ENCODE results near the gene OR9Q1.

Gene OR9Q1

GRCh38 chr11:58003591-58003990 is 20.1 kb upstream of the OR9Q1 start:
- peaks cover 9% of the 10 kb centered on the region for H3K27me3 Mint-ChIP-seq
- ATAC-seq (no peak), DNase-seq (no peak)
- H3K4me3 Mint-ChIP-seq = no peak overlapping the region
- H3K27ac Mint-ChIP-seq = no peak overlapping the region
- H3K9me3 Mint-ChIP-seq = no peaks in the 10 kb centered on the region
- H3K36me3 Mint-ChIP-seq (ENCODE audit: low read depth) = no peaks in the 10 kb centered on the region
- H3K4me1 Mint-ChIP-seq = peaks cover 1% of the 10 kb centered on the region

GRCh38 chr11:58004664-58005063 is 19.0 kb upstream of the OR9Q1 start:
- Mint-ChIP-seq H3K36me3 (ENCODE audit: low read depth) (no peaks in the 10 kb centered on the region), H3K27me3 (peaks cover 11% of the 10 kb centered on the region), H3K9me3 (no peaks in the 10 kb centered on the region), H3K4me1 (peaks cover 1% of the 10 kb centered on the region), H3K4me3 (no peak overlapping the region), H3K27ac (no peak overlapping the region)
- DNase-seq (no peak), ATAC-seq (no peak)

GRCh38 chr11:58006940-58007339 is 16.7 kb upstream of the OR9Q1 start:
- no peak overlapping the region for H3K27ac Mint-ChIP-seq
- H3K4me1 Mint-ChIP-seq = peaks cover 1% of the 10 kb centered on the region
- H3K4me3 Mint-ChIP-seq = no peak overlapping the region
- H3K27me3 Mint-ChIP-seq = peaks cover 11% of the 10 kb centered on the region
- no peaks in the 10 kb centered on the region for H3K9me3 Mint-ChIP-seq
- DNase-seq (no peak), ATAC-seq (no peak)
- no peaks in the 10 kb centered on the region for H3K36me3 Mint-ChIP-seq (ENCODE audit: low read depth)

- no peaks in the 10 kb centered on the region for H3K4me1 Mint-ChIP-seq
- no peak overlapping the region for H3K27ac Mint-ChIP-seq
- no peak for ATAC-seq
- no peak overlapping the region for H3K4me3 Mint-ChIP-seq
- no peak for DNase-seq
- H3K36me3 Mint-ChIP-seq (ENCODE audit: low read depth) = no peaks in the 10 kb centered on the region
- H3K9me3 Mint-ChIP-seq = no peaks in the 10 kb centered on the region
- peaks cover 5% of the 10 kb centered on the region for H3K27me3 Mint-ChIP-seq
These were observed 11.9 kb upstream of the OR9Q1 start for GRCh38 chr11:58011771-58012170.

GRCh38 chr11:58024601-58025091 is 965 bp downstream of the OR9Q1 start:
- Mint-ChIP-seq H3K36me3 (ENCODE audit: low read depth) (no peaks in the 10 kb centered on the region), H3K4me1 (no peaks in the 10 kb centered on the region), H3K27ac (no peak overlapping the region), H3K27me3 (no peaks in the 10 kb centered on the region), H3K9me3 (no peaks in the 10 kb centered on the region), H3K4me3 (no peak overlapping the region)
- ATAC-seq (no peak), DNase-seq (no peak)

GRCh38 chr11:58027341-58027740 is 3.7 kb downstream of the OR9Q1 start:
- no peaks in the 10 kb centered on the region for H3K9me3 Mint-ChIP-seq
- H3K27ac Mint-ChIP-seq = no peak overlapping the region
- DNase-seq (no peak), ATAC-seq (no peak)
- no peak overlapping the region for H3K4me3 Mint-ChIP-seq
- H3K36me3 Mint-ChIP-seq (ENCODE audit: low read depth) = no peaks in the 10 kb centered on the region
- H3K27me3 Mint-ChIP-seq = peaks cover 4% of the 10 kb centered on the region
- H3K4me1 Mint-ChIP-seq = no peaks in the 10 kb centered on the region

- no peak for DNase-seq
- ATAC-seq = no peak
- Mint-ChIP-seq H3K27ac (no peak overlapping the region), H3K9me3 (no peaks in the 10 kb centered on the region), H3K4me1 (no peaks in the 10 kb centered on the region), H3K27me3 (peaks cover 4% of the 10 kb centered on the region), H3K36me3 (ENCODE audit: low read depth) (no peaks in the 10 kb centered on the region), H3K4me3 (no peak overlapping the region)
These were observed 5.2 kb downstream of the OR9Q1 start for GRCh38 chr11:58028687-58029411.

- no peak within 1 kb of the TSS for H3K4me3 Mint-ChIP-seq
- DNase-seq = no peak
- H3K4me1 Mint-ChIP-seq = no peaks in the 10 kb centered on the region
- no peaks in the 10 kb centered on the region for H3K9me3 Mint-ChIP-seq
- H3K27ac Mint-ChIP-seq = no peak within 1 kb of the TSS
- no peaks in the 10 kb centered on the region for H3K36me3 Mint-ChIP-seq (ENCODE audit: low read depth)
- H3K27me3 Mint-ChIP-seq = peaks cover 4% of the 10 kb centered on the region
- no peak for ATAC-seq
These were observed 7.0 kb downstream of the OR9Q1 start, which contains the start of gene OR6Q1 for GRCh38 chr11:58030653-58031052. Gene OR6Q1 (plus strand): TSS chr11:58030953. CDS start chr11:58030953, 0 bp downstream.

- Mint-ChIP-seq H3K4me1 (no peaks in the 10 kb centered on the region), H3K27ac (no peak overlapping the region), H3K27me3 (peaks cover 4% of the 10 kb centered on the region), H3K9me3 (peaks cover 15% of the 10 kb centered on the region), H3K4me3 (no peak overlapping the region), H3K36me3 (ENCODE audit: low read depth) (no peaks in the 10 kb centered on the region)
- ATAC-seq (no peak), DNase-seq (no peak)
These were observed 10.8 kb downstream of the OR9Q1 start for GRCh38 chr11:58034471-58034870.

GRCh38 chr11:58039589-58039988 is 15.9 kb downstream of the OR9Q1 start:
- Mint-ChIP-seq H3K36me3 (ENCODE audit: low read depth) (no peaks in the 10 kb centered on the region), H3K9me3 (peaks cover 15% of the 10 kb centered on the region), H3K27ac (no peak overlapping the region), H3K4me3 (no peak overlapping the region), H3K27me3 (peaks cover 1% of the 10 kb centered on the region), H3K4me1 (no peaks in the 10 kb centered on the region)
- ATAC-seq (no peak), DNase-seq (no peak)

- H3K36me3 Mint-ChIP-seq (ENCODE audit: low read depth) = no peaks in the 10 kb centered on the region
- no peak overlapping the region for H3K27ac Mint-ChIP-seq
- DNase-seq (no peak), ATAC-seq (no peak)
- no peaks in the 10 kb centered on the region for H3K4me1 Mint-ChIP-seq
- H3K4me3 Mint-ChIP-seq = no peak overlapping the region
- H3K9me3 Mint-ChIP-seq = no peaks in the 10 kb centered on the region
- peaks cover 5% of the 10 kb centered on the region for H3K27me3 Mint-ChIP-seq
These were observed 19.7 kb downstream of the OR9Q1 start for GRCh38 chr11:58043379-58043778.

GRCh38 chr11:58046231-58046630 is 22.6 kb downstream of the OR9Q1 start:
- no peaks in the 10 kb centered on the region for H3K9me3 Mint-ChIP-seq
- H3K4me3 Mint-ChIP-seq = no peak overlapping the region
- peaks cover 5% of the 10 kb centered on the region for H3K27me3 Mint-ChIP-seq
- ATAC-seq (no peak), DNase-seq (no peak)
- no peaks in the 10 kb centered on the region for H3K4me1 Mint-ChIP-seq
- no peak overlapping the region for H3K27ac Mint-ChIP-seq
- H3K36me3 Mint-ChIP-seq (ENCODE audit: low read depth) = no peaks in the 10 kb centered on the region

- ATAC-seq (no peak), DNase-seq (no peak)
- Mint-ChIP-seq H3K36me3 (ENCODE audit: low read depth) (no peaks in the 10 kb centered on the region), H3K27me3 (peaks cover 5% of the 10 kb centered on the region), H3K4me3 (no peak overlapping the region), H3K4me1 (no peaks in the 10 kb centered on the region), H3K27ac (no peak overlapping the region), H3K9me3 (no peaks in the 10 kb centered on the region)
These were observed 24.1 kb downstream of the OR9Q1 start for GRCh38 chr11:58047818-58048217.

GRCh38 chr11:58055806-58056401 is 32.2 kb downstream of the OR9Q1 start:
- no peak for DNase-seq
- no peak overlapping the region for H3K4me3 Mint-ChIP-seq

GRCh38 chr11:58057481-58057880 is 33.8 kb downstream of the OR9Q1 start:
- Mint-ChIP-seq H3K27me3 (no peaks in the 10 kb centered on the region), H3K4me1 (no peaks in the 10 kb centered on the region), H3K4me3 (no peak overlapping the region), H3K9me3 (no peaks in the 10 kb centered on the region), H3K36me3 (ENCODE audit: low read depth) (no peaks in the 10 kb centered on the region), H3K27ac (no peak overlapping the region)
- ATAC-seq (no peak), DNase-seq (no peak)

More at GRCh38 chr11:58055806-58056401, 32.2 kb downstream of the OR9Q1 start:
- H3K27ac Mint-ChIP-seq = no peak overlapping the region
- no peaks in the 10 kb centered on the region for H3K27me3 Mint-ChIP-seq
- no peaks in the 10 kb centered on the region for H3K4me1 Mint-ChIP-seq
- ATAC-seq = no peak
- H3K36me3 Mint-ChIP-seq (ENCODE audit: low read depth) = no peaks in the 10 kb centered on the region
- H3K9me3 Mint-ChIP-seq = no peaks in the 10 kb centered on the region

Measured in activated naive CD8-positive, alpha-beta T cell treated with anti-CD3 and anti-CD28 coated beads, Interleukin-2, amount 50 U/mL, for 24 hours (primary cell).